Prostate gland (tissue), 2 donors: ENCODE measurements around the gene PTPRG. TPM values are rescaled to one million over a fixed set of nuclear protein-coding genes. Genes with fewer than 3 reads are reported as not detected.

Source experiments
- DNase-seq: peaks from one replicate; pipeline ENCODE4 v3.0.0-alpha.2; 2019; ENCODE audit warnings: low spot score
- H3K27ac ChIP-seq, 2 donors: fragments of 200-600 bp; sonication (generic); 2 replicates each; pipeline ENCODE4 v1.5.1; 2017 to 2019
- H3K27me3 ChIP-seq: fragments of 200-600 bp; sonication (generic); replicated peaks from 2 replicates; pipeline ENCODE4 v1.5.1; 2019; ENCODE audit not compliant: insufficient read depth
- H3K36me3 ChIP-seq, 2 donors: fragments of 200-600 bp; sonication (generic); 1 replicate in 1 of 2; 2 replicates in 1 of 2; pipeline versions ENCODE4 v1.5.1 to v1.8.1; 2017 to 2019
- H3K4me1 ChIP-seq: fragments of 200-600 bp; sonication (generic); replicated peaks from 2 replicates; pipeline ENCODE4 v1.5.1; 2019
- H3K4me3 ChIP-seq, 2 donors: fragments of 200-600 bp; sonication (generic); 2 replicates each; pipeline ENCODE4 v1.5.1; 2017 to 2019
- H3K9me3 ChIP-seq: fragments of 200-600 bp; sonication (generic); 2 replicates; pipeline ENCODE4 v1.5.1; 2017
- CTCF ChIP-seq, 4 experiments: fragments of 200-600 bp in 2 of 4; fragments of 450-650 bp in 2 of 4; sonication (generic) in 2 of 4; IDR thresholded peaks; 1 replicate in 3 of 4; 2 replicates in 1 of 4; pipeline ENCODE4 v1.5.1; 2016 to 2019; ENCODE audit warnings: antibody characterized with exemption in 4 of 4, mild to moderate bottlenecking in 2 of 4, moderate library complexity in 2 of 4
- POLR2A ChIP-seq: fragments of 450-650 bp; IDR thresholded peaks from one replicate; pipeline ENCODE4 v1.6.1; 2016; ENCODE audit warnings: antibody characterized with exemption, mild to moderate bottlenecking
- POLR2AphosphoS5 ChIP-seq: sonication (generic); formaldehyde crosslinking; IDR thresholded peaks from one replicate; pipeline ENCODE4 v1.6.1; 2017; ENCODE audit warnings: antibody characterized with exemption
- WGBS: methylation state at CpG from one replicate; pipeline ENCODE4 v1.1.5; 2018; 5-methylcytosine and 5-hydroxymethylcytosine counted together
- intact Hi-C: fragments of 100-400 bp; cut with DNase I; formaldehyde crosslinking; loops from one replicate; pipeline ENCODE4 v1.14.2; 2022
- total RNA-seq, 2 donors: library from RNA; depleted of rRNA; stranded (reverse); fragments of >200 nt; gene quantifications; one replicate each; pipeline ENCODE4 v1.1.0, GENCODE V29; 2016

Gene PTPRG
- total RNA-seq, 2 donors from 2014 or later, result 22.0 to 78.6 TPM

GRCh38 chr3:61804782-61805181 lies 243.4 kb downstream of the PTPRG start:
- Histone ChIP-seq H3K36me3 (no peaks in the 10 kb centered on the region), H3K4me3 (no peak overlapping the region), H3K27me3 (no peaks in the 10 kb centered on the region), H3K27ac (no peak overlapping the region), H3K4me1 (no peaks in the 10 kb centered on the region), H3K9me3 (no peaks in the 10 kb centered on the region)
- intact Hi-C loops, result no loop called here
- TF ChIP-seq POLR2A (no peak), CTCF (IDR thresholded peaks at IDR 0.05) (no peak), POLR2AphosphoS5 (no peak)
- no peak for DNase-seq
- WGBS, result 96% methylated on average over 1 of the region's 1 CpG

GRCh38 chr3:61805510-61806080 lies 244.2 kb downstream of the PTPRG start:
- DNase-seq, result no peak
- Histone ChIP-seq H3K27ac (no peak overlapping the region), H3K4me3 (no peak overlapping the region), H3K4me1 (no peaks in the 10 kb centered on the region), H3K9me3 (no peaks in the 10 kb centered on the region), H3K27me3 (no peaks in the 10 kb centered on the region), H3K36me3 (no peaks in the 10 kb centered on the region)
- TF ChIP-seq CTCF (IDR thresholded peaks at IDR 0.05) (no peak), POLR2A (no peak), POLR2AphosphoS5 (no peak)
- 68% methylated on average over 3 of the region's 3 CpGs for WGBS
- intact Hi-C loops, result no loop called here

DNA sequence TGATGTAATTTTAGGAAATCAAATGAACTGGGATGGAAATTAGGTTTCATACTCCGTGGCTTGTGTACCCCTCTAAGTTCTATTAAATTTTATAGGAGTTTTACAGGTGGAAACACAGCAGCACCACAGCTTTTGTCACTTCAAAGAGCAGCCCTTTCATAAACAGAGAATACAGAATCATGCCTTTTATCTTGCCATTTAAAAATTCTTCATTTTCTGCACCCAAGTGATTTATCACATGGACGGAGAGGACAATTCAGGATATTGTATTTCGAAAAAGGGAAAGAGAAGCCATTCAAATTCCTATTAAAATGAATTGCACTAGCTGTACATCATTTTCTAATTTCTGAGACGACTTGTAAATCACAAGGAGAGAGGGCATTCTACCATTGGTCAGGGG lies 245.4 kb downstream of the PTPRG start:
- Histone ChIP-seq H3K27ac (no peak overlapping the region), H3K9me3 (no peaks in the 10 kb centered on the region), H3K36me3 (no peaks in the 10 kb centered on the region), H3K4me1 (no peaks in the 10 kb centered on the region), H3K4me3 (no peak overlapping the region), H3K27me3 (no peaks in the 10 kb centered on the region)
- TF ChIP-seq POLR2A (no peak), CTCF (IDR thresholded peaks at IDR 0.05) (no peak), POLR2AphosphoS5 (no peak)
- intact Hi-C loops, result no loop called here
- 33% methylated on average over 4 of the region's 4 CpGs for WGBS
- no peak for DNase-seq

- H3K4me1 ChIP-seq, result no peaks in the 10 kb centered on the region
- H3K9me3 ChIP-seq, result no peaks in the 10 kb centered on the region
- WGBS, result 13% methylated on average over 6 of the region's 6 CpGs
- TF ChIP-seq CTCF (IDR thresholded peaks at IDR 0.05) (no peak), POLR2A (no peak), POLR2AphosphoS5 (no peak)
- intact Hi-C loops, result no loop called here
- DNase-seq, result no peak
- H3K36me3 ChIP-seq, result no peaks in the 10 kb centered on the region
- H3K4me3 ChIP-seq, result no peak overlapping the region
- no peak overlapping the region for H3K27ac ChIP-seq
- no peaks in the 10 kb centered on the region for H3K27me3 ChIP-seq
Measured at GRCh38 chr3:61807865-61808276, 246.5 kb downstream of the PTPRG start.

GRCh38 chr3:61808526-61808925 lies 247.2 kb downstream of the PTPRG start:
- intact Hi-C loops, result no loop called here
- Histone ChIP-seq H3K27me3 (no peaks in the 10 kb centered on the region), H3K27ac (no peak overlapping the region), H3K4me1 (no peaks in the 10 kb centered on the region), H3K36me3 (no peaks in the 10 kb centered on the region), H3K9me3 (no peaks in the 10 kb centered on the region), H3K4me3 (no peak overlapping the region)
- DNase-seq, result no peak
- 18% methylated on average over 5 of the region's 5 CpGs for WGBS
- TF ChIP-seq POLR2A, result no peak
